ENCODE results near the gene CFAP77.

Gene CFAP77

GRCh38 chr9:132481053-132481849 is 71.2 kb downstream of the CFAP77 start:
- TF ChIP-seq TSHZ1 (tag by site-specific recombination; IDR thresholded peaks at IDR 0.05; ENCODE audit: borderline replicate concordance) (no peak), ZNF664 (tag by site-specific recombination; IDR thresholded peaks at IDR 0.05) (no peak), ZBTB1 (tag by site-specific recombination; IDR thresholded peaks at IDR 0.05) (no peak), ZNF701 (tag by site-specific recombination; IDR thresholded peaks at IDR 0.05) (no peak)
- Histone ChIP-seq H3K4me3 (ENCODE audit: low read depth, low read length) (no peak overlapping the region), H3K4me1 (ENCODE audit: control insufficient read depth, insufficient read depth, low read length) (no peaks in the 10 kb centered on the region), H3K36me3 (ENCODE audit: control insufficient read depth in 2 of 2, insufficient read depth in 1 of 2, low read length in 2 of 2) (no peaks in the 10 kb centered on the region), H3K9me3 (ENCODE audit: control insufficient read depth, insufficient read depth, low read depth, low read length) (no peaks in the 10 kb centered on the region), H3K27ac (ENCODE audit: extremely low read depth, low read depth, low read length) (no peak overlapping the region)
- ChIA-PET POLR2A (no interaction called here), CTCF (interaction anchor here (1.0 to 1.2 kb wide), 2 partner anchors 26 to 541 kb away, joined by 3 to 4 read pairs; no protein-coding TSS in a partner anchor)

- no peak overlapping the region for H3K4me3 ChIP-seq (ENCODE audit: low read depth, low read length)
- ChIA-PET POLR2A (interaction anchor here (0.6 kb wide), 1 partner anchor 316 kb away, joined by 5 read pairs; no protein-coding TSS in a partner anchor), CTCF (no interaction called here)
- no peaks in the 10 kb centered on the region for H3K9me3 ChIP-seq (ENCODE audit: control insufficient read depth, insufficient read depth, low read depth, low read length)
- H3K27ac ChIP-seq (ENCODE audit: extremely low read depth, low read depth, low read length), result no peak overlapping the region
- H3K4me1 ChIP-seq (ENCODE audit: control insufficient read depth, insufficient read depth, low read length), result no peaks in the 10 kb centered on the region
- TF ChIP-seq ZNF660 (tag by site-specific recombination; IDR thresholded peaks at IDR 0.05), result no peak
- no peak for TF ChIP-seq ZNF112 (tag by site-specific recombination; IDR thresholded peaks at IDR 0.05)
- TF ChIP-seq GLI2 (tag by site-specific recombination; IDR thresholded peaks at IDR 0.05; ENCODE audit: borderline replicate concordance, low read depth), result no peak
- no peak for TF ChIP-seq ZNF626 (tag by site-specific recombination; IDR thresholded peaks at IDR 0.05)
- TF ChIP-seq ZNF18 (tag by site-specific recombination; IDR thresholded peaks at IDR 0.05), result no peak
- TF ChIP-seq ZBTB11 (tag by site-specific recombination; conservative IDR thresholded peaks at IDR 0.05; ENCODE audit: low read depth), result no peak
- no peaks in the 10 kb centered on the region for H3K36me3 ChIP-seq (ENCODE audit: control insufficient read depth in 2 of 2, insufficient read depth in 1 of 2, low read length in 2 of 2)
Measured at GRCh38 chr9:132482196-132482813, 72.3 kb downstream of the CFAP77 start.

- Histone ChIP-seq H3K36me3 (ENCODE audit: control insufficient read depth in 2 of 2, insufficient read depth in 1 of 2, low read length in 2 of 2) (no peaks in the 10 kb centered on the region), H3K9me3 (ENCODE audit: control insufficient read depth, insufficient read depth, low read depth, low read length) (no peaks in the 10 kb centered on the region), H3K4me3 (ENCODE audit: low read depth, low read length) (no peak overlapping the region), H3K4me1 (ENCODE audit: control insufficient read depth, insufficient read depth, low read length) (no peaks in the 10 kb centered on the region), H3K27ac (ENCODE audit: extremely low read depth, low read depth, low read length) (no peak overlapping the region)
- ChIA-PET CTCF (interaction anchor here (2.7 kb wide), 1 partner anchor 23 kb away, joined by 13 read pairs; no protein-coding TSS in a partner anchor), POLR2A (interaction anchor here (0.6 kb wide), 1 partner anchor 168 kb away, joined by 5 read pairs; no protein-coding TSS in a partner anchor)
- no peak for TF ChIP-seq ZNF18 (tag by site-specific recombination; IDR thresholded peaks at IDR 0.05)
Measured at GRCh38 chr9:132485393-132485792, 75.4 kb downstream of the CFAP77 start.
